PFSK-1 (cell line): ENCODE results near the gene LHPP.

Experiments
- FOXP2 ChIP-seq: optimal IDR thresholded peaks from 2 replicates; pipeline ENCODE3; 2011; ENCODE audit warnings: borderline replicate concordance, control low read depth, inconsistent platforms; ENCODE audit not compliant: insufficient read depth; ENCODE audit errors: extremely low read length, extremely low read depth
- POLR2AphosphoS5 ChIP-seq: IDR thresholded peaks from 2 replicates; pipeline ENCODE4 v1.6.1; 2012; ENCODE audit warnings: low read depth, mild to moderate bottlenecking, control low read depth, low read length, moderate library complexity
- SIN3A ChIP-seq: IDR thresholded peaks from 2 replicates; pipeline ENCODE4 v1.6.1; 2012; ENCODE audit warnings: mild to moderate bottlenecking, low read length, moderate library complexity, borderline replicate concordance; ENCODE audit not compliant: insufficient read depth
- TAF1 ChIP-seq: IDR thresholded peaks from 2 replicates; pipeline ENCODE4 v1.6.1; 2012; ENCODE audit warnings: low read length, control low read depth, borderline replicate concordance; ENCODE audit not compliant: insufficient read depth
- TF ChIP-seq, protein P1 (sequence below), 2 experiments: IDR thresholded peaks; 2 replicates each; pipeline versions ENCODE4 v1.6.1 to v1.8.0; 2011 to 2012; ENCODE audit warnings: low read depth in 2 of 2, low read length in 2 of 2, control low read depth in 1 of 2, inconsistent platforms in 1 of 2, mild to moderate bottlenecking in 1 of 2, moderate library complexity in 1 of 2; ENCODE audit not compliant: insufficient read depth in 1 of 2

LHPP gene

GRCh38 chr10:124533266-124533665, 71.6 kb downstream of the LHPP start:
- no peak for TF ChIP-seq FOXP2

GRCh38 chr10:124534231-124534798, 72.7 kb downstream of the LHPP start:
- TF ChIP-seq POLR2AphosphoS5 = no peak
- TF ChIP-seq FOXP2 = peak; percentile 25

GRCh38 chr10:124534826-124535601, 73.4 kb downstream of the LHPP start:
- TF ChIP-seq, protein P1, sequence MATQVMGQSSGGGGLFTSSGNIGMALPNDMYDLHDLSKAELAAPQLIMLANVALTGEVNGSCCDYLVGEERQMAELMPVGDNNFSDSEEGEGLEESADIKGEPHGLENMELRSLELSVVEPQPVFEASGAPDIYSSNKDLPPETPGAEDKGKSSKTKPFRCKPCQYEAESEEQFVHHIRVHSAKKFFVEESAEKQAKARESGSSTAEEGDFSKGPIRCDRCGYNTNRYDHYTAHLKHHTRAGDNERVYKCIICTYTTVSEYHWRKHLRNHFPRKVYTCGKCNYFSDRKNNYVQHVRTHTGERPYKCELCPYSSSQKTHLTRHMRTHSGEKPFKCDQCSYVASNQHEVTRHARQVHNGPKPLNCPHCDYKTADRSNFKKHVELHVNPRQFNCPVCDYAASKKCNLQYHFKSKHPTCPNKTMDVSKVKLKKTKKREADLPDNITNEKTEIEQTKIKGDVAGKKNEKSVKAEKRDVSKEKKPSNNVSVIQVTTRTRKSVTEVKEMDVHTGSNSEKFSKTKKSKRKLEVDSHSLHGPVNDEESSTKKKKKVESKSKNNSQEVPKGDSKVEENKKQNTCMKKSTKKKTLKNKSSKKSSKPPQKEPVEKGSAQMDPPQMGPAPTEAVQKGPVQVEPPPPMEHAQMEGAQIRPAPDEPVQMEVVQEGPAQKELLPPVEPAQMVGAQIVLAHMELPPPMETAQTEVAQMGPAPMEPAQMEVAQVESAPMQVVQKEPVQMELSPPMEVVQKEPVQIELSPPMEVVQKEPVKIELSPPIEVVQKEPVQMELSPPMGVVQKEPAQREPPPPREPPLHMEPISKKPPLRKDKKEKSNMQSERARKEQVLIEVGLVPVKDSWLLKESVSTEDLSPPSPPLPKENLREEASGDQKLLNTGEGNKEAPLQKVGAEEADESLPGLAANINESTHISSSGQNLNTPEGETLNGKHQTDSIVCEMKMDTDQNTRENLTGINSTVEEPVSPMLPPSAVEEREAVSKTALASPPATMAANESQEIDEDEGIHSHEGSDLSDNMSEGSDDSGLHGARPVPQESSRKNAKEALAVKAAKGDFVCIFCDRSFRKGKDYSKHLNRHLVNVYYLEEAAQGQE (IDR thresholded peaks at IDR 0.05; ENCODE audit: insufficient read depth in 1 of 2, low read depth in 2 of 2, low read length in 2 of 2) = no peak
- TF ChIP-seq SIN3A (no peak), POLR2AphosphoS5 (no peak), FOXP2 (no peak), TAF1 (no peak)

DNA sequence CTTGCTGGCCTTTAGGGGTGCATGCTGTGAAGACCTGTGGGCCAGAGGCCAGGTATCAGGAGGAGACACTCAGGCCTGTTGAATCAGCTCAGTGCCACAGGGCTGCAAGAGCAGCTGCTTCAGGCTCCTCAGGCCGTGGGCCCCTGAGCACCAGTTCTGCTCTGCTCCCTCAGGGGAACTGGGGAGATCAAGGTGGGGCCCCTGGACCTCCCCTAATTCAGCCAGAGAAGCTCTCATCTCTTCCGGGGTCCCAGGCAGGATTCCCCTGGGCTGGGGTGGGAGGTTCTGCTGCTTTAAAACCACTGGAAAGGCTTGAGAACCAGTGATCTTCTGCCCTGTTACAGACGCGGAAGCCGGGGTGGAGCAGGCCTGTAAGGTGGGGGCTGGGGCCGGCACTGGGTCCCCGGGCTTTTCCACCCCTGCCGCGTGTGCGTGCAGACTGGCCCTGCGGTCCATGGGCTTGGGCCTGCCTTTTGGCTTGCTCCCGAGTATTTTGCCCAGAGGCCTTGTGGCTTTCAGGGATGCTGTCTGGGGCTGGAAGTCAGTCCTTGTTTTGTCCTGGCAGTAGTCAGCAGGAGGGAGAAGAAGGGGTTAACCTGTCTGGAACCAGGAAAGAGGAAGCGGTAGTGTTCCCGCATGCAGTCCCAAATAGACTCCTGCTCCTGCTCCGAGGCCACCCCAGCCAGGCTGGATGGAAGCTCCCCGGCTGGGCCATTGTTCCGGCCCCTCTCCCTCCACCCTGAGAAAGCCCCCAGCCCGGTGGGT, 74.3 kb downstream of the LHPP start:
- TF ChIP-seq TAF1 (no peak), SIN3A (no peak), POLR2AphosphoS5 (no peak), FOXP2 (no peak)
- TF ChIP-seq, protein P1 (IDR thresholded peaks at IDR 0.05; ENCODE audit: insufficient read depth in 1 of 2, low read depth in 2 of 2, low read length in 2 of 2) = no peak

DNA sequence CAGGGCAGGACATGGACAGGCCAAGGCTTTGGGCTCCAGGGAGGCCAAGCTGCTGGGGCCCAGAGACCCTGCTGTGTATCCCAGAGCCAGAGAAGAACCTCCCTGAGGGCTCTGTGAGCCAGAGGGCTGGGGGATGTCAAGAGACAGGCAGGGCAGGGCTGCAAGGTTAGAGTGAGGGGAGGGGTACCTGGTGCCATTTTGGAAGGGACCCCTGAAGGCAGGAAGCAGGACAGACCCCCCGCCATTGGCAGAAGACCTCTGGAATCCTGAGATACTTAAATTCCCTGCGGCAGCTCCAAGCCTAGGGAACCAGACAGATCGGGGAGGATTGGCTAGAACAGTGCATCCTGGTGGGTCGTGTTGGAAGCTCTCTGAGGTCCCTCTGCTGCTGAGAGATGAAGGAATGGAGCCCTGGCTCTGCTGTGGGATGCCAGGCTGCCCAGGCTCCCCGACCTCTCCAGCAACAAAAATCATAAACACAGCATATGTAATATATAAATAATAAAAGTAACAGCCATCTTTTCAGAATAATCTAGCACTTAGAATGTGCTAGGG, 75.0 kb downstream of the LHPP start:
- TF ChIP-seq SIN3A (no peak), POLR2AphosphoS5 (no peak)

- TF ChIP-seq FOXP2 (no peak), POLR2AphosphoS5 (no peak), TAF1 (no peak), SIN3A (no peak)
- TF ChIP-seq, protein P1 (IDR thresholded peaks at IDR 0.05; ENCODE audit: insufficient read depth in 1 of 2, low read depth in 2 of 2, low read length in 2 of 2) = no peak
Measured at GRCh38 chr10:124537166-124537725, 75.6 kb downstream of the LHPP start.
